GM12891 (cell line): ENCODE measurements around the gene NME3.

Experiments used
- DNase-seq: peaks from one replicate; pipeline ENCODE4 v3.0.0; 2011; ENCODE audit warnings: low spot score; ENCODE audit not compliant: insufficient read length
- FAIRE-seq: peaks from 2 replicates; lab custom pipeline; 2011; peaks lifted over from hg19 to GRCh38; lab: Jason Lieb, UNC
- PAX5 ChIP-seq: IDR thresholded peaks from 2 replicates; pipeline ENCODE4 v1.6.1; 2011; ENCODE audit warnings: low read length, moderate library complexity, mild to moderate bottlenecking; ENCODE audit not compliant: insufficient read depth, severe bottlenecking
- POLR2A ChIP-seq: IDR thresholded peaks from 2 replicates; pipeline ENCODE4 v1.6.1; 2011; ENCODE audit warnings: low read depth, low read length, control low read depth
- POLR2AphosphoS5 ChIP-seq: IDR thresholded peaks from 2 replicates; pipeline ENCODE4 v1.6.1; 2011; ENCODE audit warnings: low read depth, low read length, control low read depth
- POU2F2 ChIP-seq: IDR thresholded peaks from 2 replicates; pipeline ENCODE4 v1.6.1; 2011; ENCODE audit warnings: low read depth, mild to moderate bottlenecking, control low read depth, low read length, moderate library complexity
- SPI1 ChIP-seq: IDR thresholded peaks from 2 replicates; pipeline ENCODE4 v1.6.1; 2011; ENCODE audit warnings: low read depth, low read length, control low read depth
- TAF1 ChIP-seq: IDR thresholded peaks from 2 replicates; pipeline ENCODE4 v1.6.1; 2011; ENCODE audit warnings: low read depth, low read length, control low read depth

The NME3 gene

DNA sequence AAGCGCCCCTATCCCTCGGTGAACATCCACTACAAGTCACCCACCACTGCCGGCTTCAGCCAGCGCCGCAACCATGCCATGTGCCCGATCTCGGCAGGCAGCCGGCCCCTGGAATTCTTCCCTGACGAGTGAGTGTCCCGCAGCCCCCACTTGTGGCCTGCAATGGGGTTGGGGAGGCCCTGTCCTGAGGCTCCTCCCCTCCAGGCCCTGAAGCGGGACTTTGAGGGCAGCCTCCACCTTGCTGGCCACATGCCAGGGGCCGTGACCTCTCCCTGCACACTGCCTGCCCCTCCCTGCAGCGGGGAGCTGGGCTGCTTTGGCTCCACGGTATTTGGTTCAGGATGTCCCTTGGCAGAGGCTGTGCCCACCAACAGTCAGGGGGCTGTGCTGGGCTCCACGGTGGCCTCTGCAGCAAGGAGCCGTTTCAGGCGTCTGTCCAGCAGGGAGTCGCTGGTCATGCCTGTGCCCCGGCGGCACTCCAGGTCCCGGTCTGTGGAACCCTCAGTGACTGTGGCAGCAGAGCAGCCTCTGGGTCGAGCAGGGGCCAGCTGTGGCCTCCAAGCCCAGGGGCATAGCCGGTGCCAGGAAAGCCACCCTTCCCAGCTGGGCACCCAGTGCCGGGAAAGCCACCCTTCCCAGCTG lies 8.3 kb downstream of the NME3 start:
- no peak for TF ChIP-seq POU2F2
- no peak for TF ChIP-seq POLR2AphosphoS5
- no peak for TF ChIP-seq TAF1
- TF ChIP-seq POLR2A = no peak
- TF ChIP-seq SPI1 = no peak
- no peak for TF ChIP-seq PAX5
- DNase-seq (no peak), FAIRE-seq (no peak)

DNA sequence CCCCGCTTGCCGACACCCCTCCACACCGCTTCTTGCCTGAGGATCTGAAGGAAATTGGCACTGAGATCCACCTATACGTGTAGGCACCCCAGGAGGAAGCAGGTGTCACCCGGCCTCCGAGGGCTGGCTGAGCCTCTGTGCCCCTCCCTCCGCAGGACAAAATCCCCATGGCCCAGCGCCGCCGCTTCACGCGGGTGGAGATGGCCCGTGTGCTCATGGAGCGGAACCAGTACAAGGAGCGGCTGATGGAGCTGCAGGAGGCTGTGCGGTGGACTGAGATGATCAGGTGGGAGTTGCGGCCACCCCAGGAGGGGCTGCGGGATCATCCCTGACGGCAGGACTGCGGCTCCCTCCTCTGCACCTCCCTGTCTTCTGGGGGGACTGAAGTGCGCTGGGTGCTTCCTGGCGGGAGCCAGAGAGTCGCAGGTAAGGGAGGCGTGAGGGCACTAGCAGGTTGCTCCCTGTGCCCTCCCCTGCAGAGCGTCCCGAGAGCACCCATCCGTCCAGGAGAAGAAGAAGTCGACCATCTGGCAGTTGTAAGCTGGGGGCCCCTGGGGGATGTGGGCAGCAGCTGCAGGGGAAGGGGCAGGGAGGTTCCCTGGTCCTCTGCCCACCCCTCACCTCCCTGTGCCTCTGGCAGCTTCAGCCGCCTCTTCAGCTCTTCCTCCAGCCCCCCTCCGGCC lies 9.0 kb downstream of the NME3 start:
- no peak for FAIRE-seq

DNA sequence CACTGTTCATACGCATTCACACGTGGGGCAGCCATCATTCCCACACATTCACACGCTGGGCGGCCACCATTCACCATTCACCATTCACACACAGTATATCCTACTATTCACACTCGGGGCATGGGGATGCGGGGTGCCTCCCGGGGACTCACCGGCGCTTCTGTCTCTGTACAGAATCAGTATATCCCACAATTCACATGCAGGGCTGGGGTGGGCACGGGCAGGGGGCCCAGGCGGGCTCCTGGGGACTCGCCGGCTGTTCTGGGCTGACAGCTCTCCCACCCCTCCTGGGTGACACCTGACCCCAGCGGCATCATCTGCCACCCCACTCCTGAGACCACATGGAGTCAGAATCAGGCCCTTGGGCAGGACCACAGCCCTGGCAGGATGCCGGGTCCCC lies 9.6 kb downstream of the NME3 start:
- TF ChIP-seq SPI1 (no peak), POLR2A (no peak), TAF1 (no peak), PAX5 (no peak), POU2F2 (no peak), POLR2AphosphoS5 (no peak)
- FAIRE-seq (no peak), DNase-seq (no peak)

More for the DNA sequence above, 9.0 kb downstream of the NME3 start:
- DNase-seq = no peak
- no peak for TF ChIP-seq POU2F2
- TF ChIP-seq POLR2AphosphoS5 = no peak
- no peak for TF ChIP-seq SPI1
- TF ChIP-seq POLR2A = no peak
- TF ChIP-seq TAF1 = no peak
- no peak for TF ChIP-seq PAX5

DNA sequence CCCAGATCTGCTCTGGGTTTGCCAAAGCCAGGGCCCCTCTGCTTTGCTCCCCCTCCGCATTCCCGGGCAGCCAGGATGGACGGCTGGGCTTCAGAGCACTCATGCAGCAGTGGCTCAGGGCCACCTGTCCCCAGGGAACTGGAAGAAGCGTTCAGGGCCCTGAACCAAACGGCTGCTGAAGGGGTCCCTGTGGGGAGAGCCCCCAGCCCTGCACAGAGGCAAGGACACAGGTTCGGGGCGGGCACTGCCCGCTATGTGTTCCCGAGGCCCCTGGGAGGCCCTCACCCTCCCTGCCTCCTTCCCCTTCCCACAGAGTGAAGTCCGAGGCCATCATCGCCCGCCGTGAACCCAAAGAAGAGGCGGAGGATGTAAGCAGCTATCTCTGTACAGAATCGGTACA lies 10.4 kb downstream of the NME3 start:
- DNase-seq = no peak
- no peak for FAIRE-seq
- TF ChIP-seq POLR2AphosphoS5 = no peak
- no peak for TF ChIP-seq SPI1
- no peak for TF ChIP-seq TAF1
- TF ChIP-seq PAX5 = no peak
- no peak for TF ChIP-seq POU2F2
- no peak for TF ChIP-seq POLR2A

DNA sequence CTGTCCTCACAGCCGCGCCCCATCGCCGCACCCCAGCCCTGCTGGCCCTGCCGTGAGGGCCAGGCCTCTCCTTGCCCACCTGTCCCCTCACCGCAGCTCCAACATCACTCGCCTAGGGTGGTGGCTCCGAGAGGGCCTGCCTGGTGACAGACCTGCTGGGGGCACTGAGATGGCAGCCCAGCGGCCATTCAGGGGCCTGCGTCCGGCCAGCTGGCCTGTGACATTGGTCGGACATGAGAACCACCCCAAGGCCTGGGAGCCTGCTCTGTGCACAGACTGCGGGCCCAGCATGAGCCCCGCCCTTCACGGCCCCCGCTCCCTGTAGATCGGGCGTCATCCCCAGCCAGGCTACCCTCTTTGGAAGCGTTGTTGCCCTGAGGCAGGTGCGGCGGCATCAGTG lies 11.8 kb downstream of the NME3 start:
- DNase-seq = no peak
- FAIRE-seq = no peak
- TF ChIP-seq SPI1 (no peak), POU2F2 (no peak), PAX5 (no peak), POLR2A (no peak), TAF1 (no peak), POLR2AphosphoS5 (no peak)

DNA sequence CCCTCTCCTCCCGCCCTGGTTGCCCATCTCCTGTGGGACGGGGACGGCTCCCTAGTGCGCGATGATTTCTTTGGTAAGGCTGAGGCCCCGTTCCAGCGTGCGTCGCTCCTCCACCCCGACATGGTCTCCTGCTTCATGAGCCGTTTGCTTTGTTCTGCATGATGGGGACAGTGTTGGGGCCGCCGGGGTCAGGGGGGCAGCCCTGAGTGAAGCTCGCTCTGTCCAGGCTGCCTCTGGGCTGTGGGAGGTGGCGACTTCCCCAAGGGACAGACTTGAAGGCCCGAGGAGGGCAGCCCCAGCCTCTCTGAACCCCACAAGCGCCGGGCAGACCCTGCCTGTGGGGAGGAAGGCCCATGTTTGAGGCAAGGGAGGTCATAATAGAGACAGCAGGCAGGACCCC lies 12.4 kb downstream of the NME3 start:
- TF ChIP-seq POLR2A = no peak
- TF ChIP-seq POU2F2 = no peak
- TF ChIP-seq TAF1 = no peak
- no peak for TF ChIP-seq POLR2AphosphoS5
- DNase-seq (no peak), FAIRE-seq (no peak)

DNA sequence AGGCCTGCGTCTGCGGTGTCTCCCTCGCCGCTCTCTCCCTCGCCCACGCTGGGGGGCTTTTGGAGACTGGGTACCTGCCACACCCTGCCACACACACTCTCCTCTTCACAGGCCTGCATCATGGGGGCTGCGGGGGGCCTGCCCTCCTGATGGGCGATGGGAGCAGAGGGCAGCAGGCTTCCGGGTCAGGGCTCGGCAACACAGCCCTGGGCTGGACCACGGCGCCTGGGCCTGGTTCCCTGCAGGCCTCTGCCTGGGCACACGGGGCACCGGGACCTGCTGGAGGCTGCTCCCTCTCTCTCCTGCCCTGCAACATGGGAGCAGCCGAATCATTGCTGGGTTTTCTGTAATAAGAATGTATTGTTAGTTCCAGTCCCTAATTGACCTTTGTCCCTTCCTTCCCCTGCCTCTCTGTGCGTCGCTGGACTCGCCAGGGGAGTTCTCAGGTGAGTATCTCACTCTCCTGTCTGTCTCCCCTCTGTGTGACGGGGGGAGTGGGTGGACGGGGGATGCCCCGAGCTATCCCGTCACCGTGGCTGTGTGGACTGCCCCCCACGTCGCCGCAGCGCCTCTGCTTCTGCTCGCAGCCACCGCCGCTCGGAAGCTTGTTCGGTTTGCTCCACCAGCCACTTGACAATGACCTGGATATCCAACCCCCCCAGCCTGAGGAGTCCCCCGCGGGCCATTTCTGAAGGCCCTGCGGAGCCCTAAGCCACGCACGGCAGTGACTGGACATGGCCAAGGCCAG lies 13.5 kb downstream of the NME3 start:
- DNase-seq (no peak), FAIRE-seq (no peak)
- TF ChIP-seq TAF1 = no peak
- TF ChIP-seq SPI1 = no peak
- no peak for TF ChIP-seq PAX5
- TF ChIP-seq POLR2A = no peak
- no peak for TF ChIP-seq POU2F2
- no peak for TF ChIP-seq POLR2AphosphoS5

DNA sequence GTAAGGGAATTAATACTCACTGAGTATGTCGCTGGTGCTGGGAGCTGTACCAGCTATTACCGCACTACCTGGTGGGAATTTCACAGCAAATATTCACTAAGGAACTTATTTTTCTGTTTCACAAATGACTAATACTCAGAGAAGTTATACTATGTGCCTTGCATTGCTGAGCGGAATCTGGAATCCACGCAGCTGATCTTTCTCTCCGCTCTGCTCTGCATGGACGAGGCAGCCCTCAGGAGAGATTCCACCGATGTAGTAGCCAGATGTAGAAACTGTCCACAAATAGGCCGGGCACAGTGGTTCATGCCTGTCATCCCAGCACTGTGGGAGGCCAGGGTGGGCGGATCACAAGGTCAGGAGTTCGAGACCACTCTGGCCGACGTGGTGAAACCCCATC lies 17.1 kb downstream of the NME3 start:
- DNase-seq (no peak), FAIRE-seq (no peak)
- TF ChIP-seq TAF1 = no peak
- TF ChIP-seq PAX5 = no peak
- TF ChIP-seq POLR2AphosphoS5 = no peak
- no peak for TF ChIP-seq POLR2A
- TF ChIP-seq SPI1 = no peak
- TF ChIP-seq POU2F2 = no peak

DNA sequence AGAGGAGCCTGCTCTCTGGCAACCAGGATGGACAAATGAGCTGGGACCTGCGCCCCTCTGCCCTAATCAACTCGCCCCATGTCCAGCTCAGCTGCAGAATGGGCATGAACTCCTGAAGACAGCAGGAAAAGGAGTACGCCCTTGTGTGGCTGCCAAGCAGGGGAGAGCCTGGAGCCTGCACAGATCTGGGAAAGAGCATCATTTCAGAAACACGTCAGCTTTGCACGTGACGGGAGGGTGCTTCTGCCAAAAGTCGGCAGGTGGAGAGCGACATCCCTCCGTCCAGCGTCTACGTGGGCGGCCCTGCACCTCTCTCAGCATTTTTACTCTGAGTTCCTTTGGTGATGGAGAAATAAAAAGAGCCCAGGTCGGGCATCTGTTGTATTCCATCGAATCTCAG lies 18.5 kb downstream of the NME3 start:
- no peak for DNase-seq
- no peak for TF ChIP-seq TAF1
- TF ChIP-seq SPI1 = no peak
- no peak for TF ChIP-seq POU2F2
- TF ChIP-seq POLR2AphosphoS5 = no peak
- TF ChIP-seq POLR2A = no peak
- no peak for TF ChIP-seq PAX5
- FAIRE-seq = no peak
